VCaP (cell line): ENCODE data around the gene FNDC1.
"Not testable (repeated sequence)": the region's sequence is repeated elsewhere in the genome, so short reads cannot be mapped to it uniquely, and the experiment has no call there.

ENCODE experiments used
- H3K27ac ChIP-seq: fragments of 450-650 bp; 2 replicates; pipeline ENCODE4 v1.5.1; 2017
- CTCF ChIP-seq: fragments of 450-650 bp; conservative IDR thresholded peaks from 2 replicates; pipeline ENCODE4 v1.5.1; 2017; ENCODE audit warnings: mild to moderate bottlenecking, moderate library complexity

Gene FNDC1

GRCh38 chr6:159169193-159169555, at the start of gene FNDC1:
Gene FNDC1 (plus strand): TSS chr6:159169400. CDS start chr6:159169597, 197 bp downstream.
- TF ChIP-seq CTCF, result peak; percentile 24; the same call in 1 of the 2 replicates
- H3K27ac ChIP-seq, result no peak within 1 kb of the TSS

- TF ChIP-seq CTCF, result no peak
- no peak overlapping the region for H3K27ac ChIP-seq
Observed at GRCh38 chr6:159119791-159120190, 49.4 kb upstream of the FNDC1 start.

- H3K27ac ChIP-seq, result no peak overlapping the region
- TF ChIP-seq CTCF, result no peak
Observed at GRCh38 chr6:159121486-159121885, 47.7 kb upstream of the FNDC1 start.

- TF ChIP-seq CTCF, result no peak
Observed at GRCh38 chr6:159122453-159122852, 46.7 kb upstream of the FNDC1 start.

GRCh38 chr6:159123831-159124230, 45.4 kb upstream of the FNDC1 start:
- H3K27ac ChIP-seq, result not testable (repeated sequence)

More at GRCh38 chr6:159122453-159122852, 46.7 kb upstream of the FNDC1 start:
- H3K27ac ChIP-seq, result no peak overlapping the region

GRCh38 chr6:159125014-159125609, 44.1 kb upstream of the FNDC1 start:
- no peak overlapping the region for H3K27ac ChIP-seq
- TF ChIP-seq CTCF, result peak; percentile 54

- TF ChIP-seq CTCF, result no peak
- no peak overlapping the region for H3K27ac ChIP-seq
Observed at GRCh38 chr6:159125951-159126352, 43.2 kb upstream of the FNDC1 start.

GRCh38 chr6:159126590-159126989, 42.6 kb upstream of the FNDC1 start:
- no peak overlapping the region for H3K27ac ChIP-seq
- no peak for TF ChIP-seq CTCF
